Measurements from ENCODE around the gene OTOS. TPM values are rescaled to one million over a fixed set of nuclear protein-coding genes. Genes with fewer than 3 reads are reported as not detected.

Gene OTOS
- total RNA-seq, 2 experiments from 2014 or later = not detected

DNA sequence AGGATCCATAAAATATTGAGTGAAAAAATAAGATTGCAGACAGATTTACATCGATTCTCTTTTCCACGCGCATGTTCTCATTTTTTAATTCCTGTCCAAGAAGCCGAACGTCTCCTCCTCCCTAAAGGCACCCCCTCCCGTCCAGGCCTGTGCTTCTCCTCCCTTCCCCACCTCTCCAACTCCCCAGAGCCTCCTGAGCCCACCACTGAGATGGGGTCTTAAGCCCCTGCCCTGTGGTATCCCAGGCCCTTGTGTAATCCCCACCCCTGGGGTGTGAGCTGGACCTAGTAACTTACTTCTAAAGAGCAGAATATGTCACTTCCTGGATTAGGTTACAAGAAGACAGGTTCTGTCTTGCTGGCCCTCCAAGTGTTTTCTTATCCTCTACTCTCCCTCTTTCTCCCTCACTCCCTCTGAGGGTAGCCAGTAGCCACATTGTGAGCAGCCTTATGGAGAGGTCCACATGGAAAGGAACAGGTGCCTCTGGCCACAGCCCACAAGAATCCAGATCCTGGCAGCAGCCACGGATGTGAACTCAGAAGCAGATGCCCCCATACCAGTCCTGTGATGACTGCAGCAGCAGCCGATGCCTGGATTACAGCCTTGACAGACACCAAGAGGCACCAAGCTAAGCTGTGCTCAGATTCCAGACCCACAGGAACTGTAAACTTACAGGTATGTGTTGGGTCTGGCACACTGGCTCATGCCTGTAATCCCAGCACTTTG is 39.6 kb upstream of the OTOS start:
- DNase-seq (ENCODE audit: low spot score) = no peak
- ChIA-PET POLR2A (no interaction called here), CTCF (ENCODE audit: unreplicated experiment) (no interaction called here)
- Histone ChIP-seq H3K9me2 (ENCODE audit: insufficient read depth, low read length) (no peaks in the 10 kb centered on the region), H3K36me3 (ENCODE audit: insufficient read depth, low read length) (no peaks in the 10 kb centered on the region), H3K4me3 (ENCODE audit: low read depth, low read length, poor library complexity, severe bottlenecking) (no peak overlapping the region), H3K27ac (ENCODE audit: low read depth, low read length, poor library complexity, severe bottlenecking) (no peak overlapping the region), H3K4me2 (ENCODE audit: low read length) (no peak overlapping the region), H3K4me1 (ENCODE audit: insufficient read depth, low read length, poor library complexity, severe bottlenecking) (no peaks in the 10 kb centered on the region), H3K9me3 (ENCODE audit: low read length) (no peaks in the 10 kb centered on the region), H3K79me2 (ENCODE audit: insufficient read depth, low read depth, low read length) (no peaks in the 10 kb centered on the region), H4K20me1 (ENCODE audit: insufficient read depth, low read length) (no peaks in the 10 kb centered on the region), H2AFZ (ENCODE audit: low read length) (no peak overlapping the region)
- intact Hi-C loops (cut with micrococcal nuclease; ENCODE audit: unreplicated experiment) = no loop called here
- BruUV-seq (replicated peaks) = no TSS peak
- TF ChIP-seq EZH2phosphoT487 (IDR thresholded peaks at IDR 0.05; ENCODE audit: borderline replicate concordance, low read depth, low read length) = no peak
- TF ChIP-seq CTCF (conservative IDR thresholded peaks at IDR 0.05; ENCODE audit: low read length) = no peak

DNA sequence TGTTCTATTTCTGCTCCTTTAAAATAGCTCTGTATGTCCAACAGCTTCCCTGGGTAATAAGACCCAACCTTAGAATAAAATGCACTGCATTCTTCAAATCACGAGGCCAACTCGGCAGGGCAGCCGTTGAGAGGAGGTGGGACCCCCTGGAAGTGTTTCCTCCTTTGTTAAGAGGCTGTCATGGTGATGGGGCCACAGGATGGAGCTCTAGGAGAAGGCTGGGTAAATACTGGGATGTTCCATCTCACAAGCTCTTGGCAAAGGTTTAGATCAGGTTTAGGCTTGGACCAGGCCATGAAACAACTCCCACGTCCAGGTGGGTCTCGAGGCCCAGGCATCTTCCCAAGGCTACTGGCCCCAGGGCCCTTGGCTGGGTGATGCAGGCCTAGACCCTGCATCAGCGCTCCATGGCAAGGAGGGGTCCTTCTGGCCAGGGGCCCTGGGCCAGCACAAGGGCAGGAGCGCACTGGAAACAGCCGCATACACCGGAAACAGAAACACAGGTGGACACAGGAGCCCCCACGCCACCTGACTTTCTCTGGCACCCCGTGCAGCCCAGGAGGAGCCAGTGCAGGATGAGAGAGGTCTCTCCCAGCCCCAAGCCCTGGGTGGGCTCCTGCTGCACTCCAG is 38.8 kb upstream of the OTOS start:
- intact Hi-C loops (cut with micrococcal nuclease; ENCODE audit: unreplicated experiment) = no loop called here

More for the DNA sequence above, 38.8 kb upstream of the OTOS start:
- Histone ChIP-seq H3K4me1 (ENCODE audit: insufficient read depth, low read length, poor library complexity, severe bottlenecking) (no peaks in the 10 kb centered on the region), H3K4me3 (ENCODE audit: low read depth, low read length, poor library complexity, severe bottlenecking) (no peak overlapping the region), H3K27ac (ENCODE audit: low read depth, low read length, poor library complexity, severe bottlenecking) (no peak overlapping the region), H3K4me2 (ENCODE audit: low read length) (no peak overlapping the region), H3K9me2 (ENCODE audit: insufficient read depth, low read length) (no peaks in the 10 kb centered on the region), H3K79me2 (ENCODE audit: insufficient read depth, low read depth, low read length) (no peaks in the 10 kb centered on the region), H3K36me3 (ENCODE audit: insufficient read depth, low read length) (no peaks in the 10 kb centered on the region), H4K20me1 (ENCODE audit: insufficient read depth, low read length) (no peaks in the 10 kb centered on the region), H2AFZ (ENCODE audit: low read length) (no peak overlapping the region), H3K9me3 (ENCODE audit: low read length) (no peaks in the 10 kb centered on the region)
- ChIA-PET POLR2A (interaction anchor here (0.6 kb wide), 1 partner anchor 141 kb away, joined by 7 read pairs; no protein-coding TSS in a partner anchor), CTCF (ENCODE audit: unreplicated experiment) (no interaction called here)
- TF ChIP-seq CTCF (conservative IDR thresholded peaks at IDR 0.05; ENCODE audit: low read length) = no peak
- TF ChIP-seq EZH2phosphoT487 (IDR thresholded peaks at IDR 0.05; ENCODE audit: borderline replicate concordance, low read depth, low read length) = no peak
- BruUV-seq (replicated peaks) = no TSS peak
- no peak for DNase-seq (ENCODE audit: low spot score)
